Non-pigmented ciliary epithelial cell (primary cell): Measurements from ENCODE around the gene COMP.

Experiments
- DNase-seq: peaks from one replicate; pipeline ENCODE4 v3.0.0-alpha.2; 2010; ENCODE audit warnings: low read depth

Gene COMP

GRCh38 chr19:18782559-18783225 is 8.4 kb downstream of the COMP start:
- DNase-seq: no peak

DNA sequence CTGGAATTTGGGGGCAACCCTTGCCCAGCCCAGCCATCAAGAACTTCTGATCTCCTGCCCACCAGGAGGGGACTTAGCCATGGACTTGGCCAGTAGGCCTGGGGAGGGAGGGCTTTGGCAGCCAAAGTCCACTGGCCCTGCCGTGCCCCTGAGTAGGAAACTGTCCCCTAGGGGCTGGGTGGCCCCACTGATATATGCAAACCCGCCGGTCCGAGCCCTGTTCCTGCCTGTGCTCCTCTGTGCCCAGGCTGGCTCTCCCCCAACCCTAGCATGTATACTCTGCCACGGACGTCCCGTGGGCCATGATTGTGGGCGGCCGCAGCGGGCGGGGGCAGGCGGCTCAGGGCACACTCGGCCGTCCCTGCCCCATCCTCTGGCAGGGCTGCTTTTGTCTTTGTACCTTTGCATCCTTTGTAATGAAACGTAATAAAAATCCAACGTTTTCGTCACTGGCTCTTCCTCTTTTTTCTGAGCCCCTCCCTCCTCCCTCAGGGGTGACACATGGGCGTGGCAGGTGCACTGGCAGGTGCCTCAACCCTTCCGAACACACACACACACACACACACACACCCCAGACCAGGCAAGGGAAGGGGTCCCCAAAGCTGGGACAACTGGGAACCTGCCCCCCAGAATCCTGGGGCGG is 9.1 kb downstream of the COMP start:
- no peak for DNase-seq

GRCh38 chr19:18781047-18781600 is 10.0 kb downstream of the COMP start:
- DNase-seq: no peak

GRCh38 chr19:18780631-18781030 is 10.5 kb downstream of the COMP start:
- DNase-seq: no peak

GRCh38 chr19:18780081-18780480 is 11.0 kb downstream of the COMP start:
- no peak for DNase-seq

GRCh38 chr19:18778826-18779495 is 12.1 kb downstream of the COMP start:
- DNase-seq: no peak

- no peak for DNase-seq
These were observed 13.1 kb downstream of the COMP start for GRCh38 chr19:18778076-18778389.

- no peak for DNase-seq
These were observed 13.6 kb downstream of the COMP start for GRCh38 chr19:18777301-18778075.

- DNase-seq: no peak
These were observed 14.4 kb downstream of the COMP start for GRCh38 chr19:18776736-18777135.

DNA sequence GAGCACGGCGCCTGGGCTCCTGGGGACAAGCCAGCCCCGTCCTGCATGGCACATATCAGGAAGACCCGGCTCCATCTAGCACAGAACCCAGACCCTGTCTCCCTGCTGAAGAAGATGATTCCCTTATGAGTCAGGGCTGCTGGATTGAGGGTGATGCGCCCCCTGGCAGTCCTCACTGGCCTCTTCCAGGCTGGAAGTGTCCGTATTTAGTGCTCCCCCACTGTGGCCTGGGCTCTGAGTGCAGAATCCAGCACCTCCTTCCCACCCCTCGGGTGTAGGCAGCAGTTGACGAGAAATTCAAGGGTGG is 14.9 kb downstream of the COMP start:
- no peak for DNase-seq

- DNase-seq: no peak
These were observed 15.4 kb downstream of the COMP start for GRCh38 chr19:18775586-18776287.

DNA sequence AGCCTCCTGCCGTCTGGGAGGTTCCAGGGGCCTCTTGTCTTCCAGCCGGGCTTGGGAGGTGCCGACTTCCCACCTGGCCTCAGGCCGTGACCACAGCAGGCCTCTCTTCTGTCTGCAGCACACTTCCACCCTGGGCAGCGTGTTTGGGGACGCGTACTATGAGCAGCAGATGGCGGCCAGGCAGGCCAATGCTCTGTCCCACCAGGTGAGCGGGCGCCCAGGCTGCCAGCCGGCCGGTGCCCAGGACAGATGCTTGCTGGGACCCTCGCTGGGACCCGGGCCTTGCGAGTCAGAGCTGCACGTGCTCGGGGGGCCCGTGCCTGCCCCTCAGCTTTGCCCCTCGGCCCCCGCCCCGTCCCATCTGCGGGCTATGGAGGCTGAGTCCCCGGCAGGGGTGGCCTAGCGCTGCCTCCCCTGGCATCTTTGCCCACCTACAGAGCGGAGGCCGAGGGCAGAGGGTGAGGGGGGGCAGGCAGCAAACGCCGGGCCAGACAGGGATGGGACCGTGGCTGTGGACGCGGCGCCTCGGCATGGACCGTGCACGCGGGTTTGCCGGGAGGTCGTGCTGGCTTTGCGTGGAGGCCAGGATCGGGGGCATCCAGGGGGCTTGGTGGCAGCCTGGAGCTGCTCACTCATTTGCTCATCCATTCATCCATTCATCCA is 16.2 kb downstream of the COMP start:
- no peak for DNase-seq

DNA sequence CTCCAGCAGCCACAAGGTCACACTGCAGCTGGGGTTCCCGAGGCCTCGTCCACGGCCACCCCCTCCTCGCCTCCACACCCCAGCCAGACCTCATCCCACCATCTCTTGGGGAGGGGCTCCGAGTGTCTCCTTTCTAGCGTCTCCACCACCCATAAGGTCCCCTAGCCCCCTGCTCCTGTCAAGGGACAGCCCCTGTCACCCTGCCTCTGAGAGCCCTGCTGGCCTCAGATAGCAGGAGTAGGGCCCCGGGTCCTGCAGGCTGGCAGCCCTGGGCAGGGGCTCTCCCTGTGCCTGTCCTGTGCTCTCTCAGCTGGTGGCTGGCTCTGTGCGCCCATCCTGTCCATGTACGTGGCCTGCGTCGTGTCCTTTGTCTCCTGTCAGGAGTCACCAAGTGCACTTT is 17.0 kb downstream of the COMP start:
- no peak for DNase-seq

DNA sequence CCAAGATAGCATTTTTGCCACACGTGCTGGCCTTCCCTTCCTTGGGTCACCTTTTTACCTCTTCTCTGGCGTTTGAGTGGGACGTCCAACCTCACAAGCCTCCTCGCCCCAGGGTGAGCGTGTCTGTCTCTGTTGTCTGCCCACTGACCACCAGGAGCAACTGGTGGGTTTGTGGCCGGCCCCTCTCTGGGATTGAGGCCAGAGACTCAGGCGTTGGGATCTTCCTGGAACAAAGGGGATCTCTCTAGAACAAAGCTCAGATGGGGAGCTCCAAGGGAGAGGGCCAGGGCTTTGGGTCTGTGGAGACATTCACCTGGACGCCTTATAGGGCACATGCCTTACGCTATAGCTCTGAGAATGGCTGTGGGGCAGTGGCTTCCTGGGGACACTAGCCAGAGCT is 17.4 kb downstream of the COMP start:
- no peak for DNase-seq

DNA sequence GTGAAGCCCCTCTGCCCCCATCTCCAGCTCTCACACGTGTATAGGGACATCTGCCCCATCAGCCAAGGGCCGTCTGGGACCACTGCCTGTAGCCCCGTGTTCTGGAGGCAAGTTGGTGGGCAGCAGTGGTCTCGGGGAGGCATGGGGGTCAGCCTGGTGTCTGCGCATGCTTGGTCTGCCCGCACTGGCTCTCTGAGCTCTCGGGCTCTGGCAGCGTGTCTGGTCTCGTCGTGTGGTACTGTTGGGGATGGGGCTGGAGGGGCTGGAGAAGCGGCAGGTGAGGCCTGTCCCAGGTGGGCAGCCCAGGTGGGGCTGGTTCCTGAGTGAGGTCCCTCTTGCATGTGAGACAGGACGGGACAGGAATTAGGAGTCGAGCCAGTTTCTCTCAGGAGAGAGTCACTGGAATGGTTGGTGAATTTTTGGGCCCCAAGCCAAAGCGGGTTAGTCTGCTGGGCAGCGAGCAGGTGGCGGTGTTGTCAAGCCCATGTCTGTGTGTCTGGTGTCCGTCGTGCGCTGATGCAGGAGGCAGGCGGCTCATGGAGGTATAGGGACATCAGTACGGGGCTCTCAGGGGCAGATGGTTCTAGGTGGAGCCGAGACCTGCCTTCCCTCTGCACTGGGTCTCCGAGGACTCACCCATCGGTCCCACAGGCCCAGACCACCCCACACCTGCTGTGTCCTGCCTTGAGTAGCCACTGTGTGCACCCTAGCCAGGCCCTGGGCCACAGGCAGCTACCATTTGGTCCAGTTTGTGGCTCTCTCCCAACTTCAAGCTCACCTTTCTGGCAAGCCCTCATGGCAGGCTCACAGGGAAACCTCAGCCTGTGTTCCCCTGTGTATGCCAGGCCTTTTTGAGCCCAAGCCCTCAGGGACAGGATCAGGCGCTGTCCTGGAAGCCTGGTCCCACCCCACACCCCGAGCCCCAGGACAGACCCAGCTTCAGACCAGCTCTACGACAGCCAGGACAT is 18.2 kb downstream of the COMP start:
- DNase-seq: no peak

GRCh38 chr19:18771328-18772242 is 19.5 kb downstream of the COMP start:
- no peak for DNase-seq

DNA sequence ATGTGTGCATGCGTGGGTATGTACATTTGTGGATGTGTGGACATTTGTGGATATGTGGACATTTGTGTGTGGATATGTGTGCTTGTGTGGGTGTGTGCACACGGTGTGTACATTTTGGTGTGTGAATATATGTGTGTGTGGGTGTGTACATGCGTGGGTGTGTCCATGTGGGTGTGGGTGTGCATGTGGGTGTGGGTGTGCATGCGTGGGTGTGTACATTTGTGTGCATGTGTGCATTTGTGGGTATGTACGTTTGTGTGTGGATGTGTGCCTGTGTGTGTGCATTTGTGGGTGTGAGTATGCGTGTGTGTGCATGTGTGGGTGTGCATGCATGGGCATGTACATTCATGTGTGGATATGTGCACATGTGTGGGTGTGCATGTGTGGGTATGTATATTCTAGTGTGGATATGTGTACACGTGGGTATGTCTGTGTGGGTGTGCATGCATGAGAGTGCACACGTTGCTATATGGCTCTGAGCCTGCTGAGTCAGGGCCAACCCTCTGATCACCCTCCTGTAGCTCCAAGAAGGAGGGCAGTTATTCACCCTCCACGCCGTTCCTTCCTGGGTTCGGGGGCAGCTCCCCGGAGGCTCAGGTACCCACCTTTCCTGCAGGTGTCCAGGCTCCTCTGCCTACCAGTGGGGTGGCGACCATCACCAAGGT is 20.3 kb downstream of the COMP start:
- no peak for DNase-seq

- no peak for DNase-seq
These were observed 21.0 kb downstream of the COMP start for GRCh38 chr19:18769989-18770528.
